Measurements from ENCODE around the gene MED16. TPM values are rescaled to one million over a fixed set of nuclear protein-coding genes. Genes with fewer than 3 reads are reported as not detected.

The MED16 gene
- total RNA-seq, 1 donor from 2014 or later: 41.4 TPM

- H3K27me3 Mint-ChIP-seq (ENCODE audit: low read depth, unreplicated experiment): no peaks in the 10 kb centered on the region
- Histone ChIP-seq H3K36me3 (ENCODE audit: insufficient read depth, low read length) (peaks cover 8% of the 10 kb centered on the region), H3K4me3 (ENCODE audit: insufficient read depth, low read depth, low read length) (no peak overlapping the region), H3K9me3 (ENCODE audit: insufficient read depth, low read depth, low read length) (no peaks in the 10 kb centered on the region), H3K27me3 (ENCODE audit: insufficient read depth, low read length) (no peaks in the 10 kb centered on the region), H3K27ac (ENCODE audit: low read depth, low read length) (no peak overlapping the region), H3K4me1 (ENCODE audit: insufficient read depth, low read length) (no peaks in the 10 kb centered on the region), H3K9ac (ENCODE audit: low read length) (no peak overlapping the region), H3K4me2 (ENCODE audit: low read length) (no peak overlapping the region), H3K79me2 (ENCODE audit: insufficient read depth, low read length) (no peaks in the 10 kb centered on the region), H2AFZ (ENCODE audit: low read depth, low read length) (no peak overlapping the region), H4K20me1 (ENCODE audit: insufficient read depth, low read length) (peaks cover 4% of the 10 kb centered on the region)
- no peaks in the 10 kb centered on the region for H3K9me3 Mint-ChIP-seq (ENCODE audit: unreplicated experiment)
- H3K4me3 Mint-ChIP-seq (ENCODE audit: unreplicated experiment): no peak overlapping the region
- peaks cover 13% of the 10 kb centered on the region for H3K36me3 Mint-ChIP-seq (ENCODE audit: low read depth, unreplicated experiment)
- H3K27ac Mint-ChIP-seq (ENCODE audit: unreplicated experiment): no peak overlapping the region
- no peak for TF ChIP-seq CTCF (IDR thresholded peaks at IDR 0.05; ENCODE audit: insufficient read depth, low read depth, low read length)
- TF ChIP-seq EZH2 (IDR thresholded peaks at IDR 0.05; ENCODE audit: insufficient read depth, low read length): no peak
- H3K4me1 Mint-ChIP-seq (ENCODE audit: low read depth, unreplicated experiment): no peaks in the 10 kb centered on the region
- FAIRE-seq (no peak), DNase-seq (ENCODE audit: low read depth) (no peak)
Measured at GRCh38 chr19:876780-877314, 16.1 kb downstream of the MED16 start.

GRCh38 chr19:876089-876488 is 16.9 kb downstream of the MED16 start:
- no peaks in the 10 kb centered on the region for H3K9me3 Mint-ChIP-seq (ENCODE audit: unreplicated experiment)

More at GRCh38 chr19:876089-876488, 16.9 kb downstream of the MED16 start:
- Histone ChIP-seq H3K4me3 (ENCODE audit: insufficient read depth, low read depth, low read length) (no peak overlapping the region), H3K9ac (ENCODE audit: low read length) (no peak overlapping the region), H3K27ac (ENCODE audit: low read depth, low read length) (no peak overlapping the region), H4K20me1 (ENCODE audit: insufficient read depth, low read length) (peaks cover 8% of the 10 kb centered on the region), H3K9me3 (ENCODE audit: insufficient read depth, low read depth, low read length) (no peaks in the 10 kb centered on the region), H3K27me3 (ENCODE audit: insufficient read depth, low read length) (no peaks in the 10 kb centered on the region), H3K36me3 (ENCODE audit: insufficient read depth, low read length) (peaks cover 4% of the 10 kb centered on the region), H3K4me2 (ENCODE audit: low read length) (no peak overlapping the region), H3K4me1 (ENCODE audit: insufficient read depth, low read length) (peaks cover 2% of the 10 kb centered on the region), H2AFZ (ENCODE audit: low read depth, low read length) (no peak overlapping the region), H3K79me2 (ENCODE audit: insufficient read depth, low read length) (no peaks in the 10 kb centered on the region)
- no peaks in the 10 kb centered on the region for H3K27me3 Mint-ChIP-seq (ENCODE audit: low read depth, unreplicated experiment)
- TF ChIP-seq EZH2 (IDR thresholded peaks at IDR 0.05; ENCODE audit: insufficient read depth, low read length) (no peak), CTCF (IDR thresholded peaks at IDR 0.05; ENCODE audit: insufficient read depth, low read depth, low read length) (no peak)
- H3K4me3 Mint-ChIP-seq (ENCODE audit: unreplicated experiment): no peak overlapping the region
- H3K36me3 Mint-ChIP-seq (ENCODE audit: low read depth, unreplicated experiment): peaks cover 8% of the 10 kb centered on the region
- H3K4me1 Mint-ChIP-seq (ENCODE audit: low read depth, unreplicated experiment): peaks cover 2% of the 10 kb centered on the region
- H3K27ac Mint-ChIP-seq (ENCODE audit: unreplicated experiment): no peak overlapping the region
- no peak for DNase-seq (ENCODE audit: low read depth)
- FAIRE-seq: no peak

Data from astrocyte (in vitro differentiated cells and primary cell).